CD14-positive monocyte (primary cell): ENCODE results near the gene FAT1. TPM values are rescaled to one million over a fixed set of nuclear protein-coding genes. Genes with fewer than 3 reads are reported as not detected.

Experiments used
- DNase-seq, 3 donors: peaks; one replicate each; pipeline ENCODE4 v3.0.0-alpha.2; 2011 to 2022
- H2AFZ ChIP-seq: 2 replicates; pipeline ENCODE4 v1.6.0; 2012; ENCODE audit warnings: mild to moderate bottlenecking, low read depth, low read length, inconsistent platforms; ENCODE audit not compliant: insufficient read depth, poor library complexity, severe bottlenecking
- H3K27ac ChIP-seq, 2 donors: 1 replicate in 1 of 2; 2 replicates in 1 of 2; pipeline ENCODE4 v1.5.1; 2012 to 2013; ENCODE audit warnings: low read length in 2 of 2, control low read depth in 1 of 2, inconsistent platforms in 1 of 2, low read depth in 1 of 2, mild to moderate bottlenecking in 1 of 2
- H3K27me3 ChIP-seq, 2 donors: one replicate each; pipeline versions ENCODE4 v1.6.0 to v1.6.1; 2011 to 2013; ENCODE audit warnings: low read length in 2 of 2; ENCODE audit not compliant: control insufficient read depth in 2 of 2, insufficient read depth in 2 of 2
- H3K36me3 ChIP-seq, 2 donors: replicated peaks in 1 of 2; 1 replicate in 1 of 2; 2 replicates in 1 of 2; pipeline versions ENCODE4 v1.5.1 to v1.6.1; 2012 to 2013; ENCODE audit warnings: low read length in 2 of 2, control low read depth in 1 of 2, inconsistent platforms in 1 of 2, mild to moderate bottlenecking in 1 of 2; ENCODE audit not compliant: insufficient read depth in 2 of 2, control insufficient read depth in 1 of 2
- H3K4me1 ChIP-seq, 2 donors: 1 replicate in 1 of 2; 2 replicates in 1 of 2; pipeline versions ENCODE4 v1.5.1 to v1.6.1; 2012 to 2013; ENCODE audit warnings: low read length in 2 of 2, control low read depth in 1 of 2, inconsistent platforms in 1 of 2, mild to moderate bottlenecking in 1 of 2, moderate library complexity in 1 of 2; ENCODE audit not compliant: insufficient read depth in 2 of 2, control insufficient read depth in 1 of 2
- H3K4me2 ChIP-seq: replicated peaks from 2 replicates; pipeline ENCODE3; 2012; ENCODE audit warnings: low read length, moderate library complexity, mild to moderate bottlenecking; ENCODE audit not compliant: poor library complexity, severe bottlenecking; ENCODE audit errors: extremely low read depth
- H3K4me3 ChIP-seq, 3 experiments: fragments of 200-600 bp in 1 of 3; sonication (generic) in 1 of 3; replicated peaks in 1 of 3; 1 replicate in 2 of 3; 2 replicates in 1 of 3; pipeline ENCODE4 v1.5.1; 2011 to 2013; ENCODE audit warnings: low read length in 3 of 3, mild to moderate bottlenecking in 3 of 3, control low read depth in 2 of 3, low read depth in 2 of 3, inconsistent platforms in 1 of 3, moderate library complexity in 1 of 3
- H3K79me2 ChIP-seq: 2 replicates; pipeline ENCODE4 v1.6.0; 2012; ENCODE audit warnings: mild to moderate bottlenecking, control low read depth, inconsistent platforms, low read length, moderate library complexity; ENCODE audit not compliant: insufficient read depth
- H3K9ac ChIP-seq: 2 replicates; pipeline ENCODE4 v1.6.0; 2017; ENCODE audit warnings: low read length, mild to moderate bottlenecking; ENCODE audit not compliant: insufficient read depth, poor library complexity, severe bottlenecking
- H3K9me3 ChIP-seq, 2 donors: replicated peaks in 1 of 2; 1 replicate in 1 of 2; 2 replicates in 1 of 2; pipeline versions ENCODE4 v1.5.1 to v1.6.1; 2012 to 2013; ENCODE audit warnings: low read length in 2 of 2, control low read depth in 1 of 2; ENCODE audit not compliant: control insufficient read depth in 1 of 2, insufficient read depth in 1 of 2
- H4K20me1 ChIP-seq: 2 replicates; pipeline ENCODE4 v1.6.0; 2012; ENCODE audit warnings: mild to moderate bottlenecking, low read length, control low read depth, moderate library complexity; ENCODE audit not compliant: insufficient read depth
- H3K27ac Mint-ChIP-seq, 7 donors: one replicate each; pipeline ENCODE4 v1.8.0; 2020; ENCODE audit warnings: mild to moderate bottlenecking in 7 of 7, mixed read lengths in 7 of 7, moderate library complexity in 6 of 7, inconsistent platforms in 2 of 7
- H3K27me3 Mint-ChIP-seq, 3 donors: one replicate each; pipeline ENCODE4 v1.8.0; 2021 to 2022; ENCODE audit warnings: low read depth in 3 of 3, mild to moderate bottlenecking in 3 of 3, mixed read lengths in 3 of 3, moderate library complexity in 3 of 3, inconsistent platforms in 1 of 3
- H3K36me3 Mint-ChIP-seq, 2 donors: one replicate each; pipeline ENCODE4 v1.8.0; 2020; ENCODE audit warnings: mixed read lengths in 2 of 2, inconsistent platforms in 1 of 2, mild to moderate bottlenecking in 1 of 2
- H3K4me1 Mint-ChIP-seq: one replicate; pipeline ENCODE4 v1.8.0; 2020; ENCODE audit warnings: mild to moderate bottlenecking, mixed read lengths
- H3K4me3 Mint-ChIP-seq, 2 donors: one replicate each; pipeline ENCODE4 v1.8.0; 2020; ENCODE audit warnings: mild to moderate bottlenecking in 2 of 2, mixed read lengths in 2 of 2, moderate library complexity in 1 of 2
- H3K9me3 Mint-ChIP-seq, 7 donors: one replicate each; pipeline ENCODE4 v1.8.0; 2020 to 2022; ENCODE audit warnings: mixed read lengths in 7 of 7, mild to moderate bottlenecking in 6 of 7, moderate library complexity in 6 of 7, inconsistent platforms in 2 of 7
- whole genome bisulfite sequencing: methylation state at CpG from one replicate; pipeline ENCODE4 v1.1.5; 2013; ENCODE audit warnings: missing lambda C conversion rate; ENCODE audit not compliant: insufficient coverage; 5-methylcytosine and 5-hydroxymethylcytosine counted together
- intact Hi-C, 2 donors: fragments of 100-400 bp; cut with micrococcal nuclease; formaldehyde crosslinking; loops; one replicate each; pipeline versions ENCODE4 v1.15.0 to v1.15.1; 2023
- polyA plus RNA-seq, 3 donors: library from polyadenylated mRNA; depleted of rRNA in 1 of 3; unstranded in 2 of 3; stranded (reverse) in 1 of 3; fragments of 300-500 nt in 2 of 3; fragments of >200 nt in 1 of 3; fragmentation: Illumina TruSeq in 2 of 3; gene quantifications; 1 replicate in 2 of 3; 2 replicates in 1 of 3; pipeline ENCODE4 v1.2.3, GENCODE V29; 2012 to 2021
- TF ChIP-seq, protein P1 (sequence below): fragments of 200-600 bp; IDR thresholded peaks from one replicate; pipeline ENCODE4 v1.8.0; 2022; ENCODE audit warnings: antibody characterized with exemption, mild to moderate bottlenecking

The FAT1 gene
- polyA plus RNA-seq, 3 donors, result not detected

DNA sequence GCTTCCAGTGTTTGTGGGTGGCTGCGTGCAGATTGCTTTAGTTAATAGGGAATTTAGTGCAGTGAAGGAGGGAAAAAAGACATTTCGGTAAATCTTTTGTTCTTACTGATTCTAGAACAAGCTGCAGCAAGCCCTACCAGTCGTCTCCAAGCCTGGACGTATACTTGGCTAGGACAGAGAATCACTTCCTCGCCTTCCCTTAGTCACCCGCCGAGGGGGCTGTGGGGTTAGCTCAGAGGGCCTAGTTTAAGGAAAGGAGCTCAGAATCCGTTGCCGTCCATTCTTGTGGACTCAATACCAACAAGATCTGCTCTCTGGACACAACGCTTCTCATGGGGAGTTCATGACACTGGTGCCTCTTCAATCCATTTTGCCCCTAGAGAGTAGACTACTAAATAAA, 36.3 kb upstream of the FAT1 start:
- Histone ChIP-seq H3K4me2 (no peak overlapping the region), H4K20me1 (no peaks in the 10 kb centered on the region), H3K27me3 (no peaks in the 10 kb centered on the region), H3K79me2 (no peaks in the 10 kb centered on the region), H3K4me3 (no peak overlapping the region), H3K9ac (no peak overlapping the region), H3K36me3 (no peaks in the 10 kb centered on the region), H3K9me3 (peaks cover 6 to 16% of the 10 kb centered on the region in 2 donors), H2AFZ (no peak overlapping the region), H3K27ac (no peak overlapping the region), H3K4me1 (no peaks in the 10 kb centered on the region)
- no peak overlapping the region for H3K27ac Mint-ChIP-seq
- H3K36me3 Mint-ChIP-seq, result no peaks in the 10 kb centered on the region
- peaks cover 0 to 3% (median 1%) of the 10 kb centered on the region in 3 donors for H3K27me3 Mint-ChIP-seq
- TF ChIP-seq, protein P1, sequence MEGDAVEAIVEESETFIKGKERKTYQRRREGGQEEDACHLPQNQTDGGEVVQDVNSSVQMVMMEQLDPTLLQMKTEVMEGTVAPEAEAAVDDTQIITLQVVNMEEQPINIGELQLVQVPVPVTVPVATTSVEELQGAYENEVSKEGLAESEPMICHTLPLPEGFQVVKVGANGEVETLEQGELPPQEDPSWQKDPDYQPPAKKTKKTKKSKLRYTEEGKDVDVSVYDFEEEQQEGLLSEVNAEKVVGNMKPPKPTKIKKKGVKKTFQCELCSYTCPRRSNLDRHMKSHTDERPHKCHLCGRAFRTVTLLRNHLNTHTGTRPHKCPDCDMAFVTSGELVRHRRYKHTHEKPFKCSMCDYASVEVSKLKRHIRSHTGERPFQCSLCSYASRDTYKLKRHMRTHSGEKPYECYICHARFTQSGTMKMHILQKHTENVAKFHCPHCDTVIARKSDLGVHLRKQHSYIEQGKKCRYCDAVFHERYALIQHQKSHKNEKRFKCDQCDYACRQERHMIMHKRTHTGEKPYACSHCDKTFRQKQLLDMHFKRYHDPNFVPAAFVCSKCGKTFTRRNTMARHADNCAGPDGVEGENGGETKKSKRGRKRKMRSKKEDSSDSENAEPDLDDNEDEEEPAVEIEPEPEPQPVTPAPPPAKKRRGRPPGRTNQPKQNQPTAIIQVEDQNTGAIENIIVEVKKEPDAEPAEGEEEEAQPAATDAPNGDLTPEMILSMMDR, result no peak
- 98% methylated on average over 6 of the region's 10 CpGs for WGBS
- H3K4me3 Mint-ChIP-seq, result no peak overlapping the region
- peaks cover 7 to 33% (median 13%) of the 10 kb centered on the region in 7 donors for H3K9me3 Mint-ChIP-seq
- intact Hi-C loops, result no loop called here
- H3K4me1 Mint-ChIP-seq, result no peaks in the 10 kb centered on the region
- no peak for DNase-seq

DNA sequence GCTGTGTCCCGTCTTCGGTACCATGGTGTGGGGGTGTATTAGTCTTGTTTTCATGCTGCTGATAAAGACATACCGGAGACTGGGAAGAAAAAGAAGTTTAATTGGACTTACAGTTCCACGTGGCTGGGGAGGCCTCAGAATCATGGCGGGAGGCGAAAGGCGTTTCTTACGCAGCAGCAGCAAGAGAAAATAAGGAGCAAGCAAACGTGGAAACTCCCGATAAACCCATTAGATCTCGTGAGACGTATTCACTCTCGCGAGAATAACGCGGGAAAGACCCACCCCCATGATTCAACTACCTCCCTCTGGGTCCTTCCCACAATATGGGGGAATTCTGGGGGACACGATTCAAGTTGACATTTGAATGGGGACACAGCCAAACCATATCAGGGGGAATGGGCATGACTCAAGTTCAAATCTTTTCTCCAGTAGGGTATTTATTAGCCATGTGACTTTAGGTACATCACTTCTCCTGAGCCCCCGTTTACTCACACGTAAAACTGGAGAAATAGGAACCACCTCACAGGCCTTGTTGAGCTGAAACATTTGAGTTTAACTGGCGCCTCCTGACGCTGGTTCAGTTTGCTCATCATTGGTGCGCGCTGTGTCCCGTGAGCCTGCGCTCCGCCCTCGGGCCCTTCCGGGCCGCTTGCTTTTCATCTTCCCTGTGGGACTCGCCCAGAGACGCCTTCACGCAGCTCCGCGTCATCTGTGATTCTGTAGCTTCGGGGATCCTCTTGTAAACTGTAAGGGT, 35.5 kb upstream of the FAT1 start:
- no peaks in the 10 kb centered on the region for H3K79me2 ChIP-seq
- no peaks in the 10 kb centered on the region for H3K27me3 ChIP-seq
- intact Hi-C loops, result no loop called here
- TF ChIP-seq, protein P1, result no peak
- H2AFZ ChIP-seq, result no peak overlapping the region
- Mint-ChIP-seq H3K4me3 (no peak overlapping the region), H3K27me3 (peaks cover 0 to 3% (median 1%) of the 10 kb centered on the region in 3 donors), H3K36me3 (no peaks in the 10 kb centered on the region), H3K27ac (peak overlapping the region in 1 of 7 donors; percentile 2), H3K9me3 (peaks cover 7 to 33% (median 13%) of the 10 kb centered on the region in 7 donors), H3K4me1 (no peaks in the 10 kb centered on the region)
- no peak overlapping the region for H3K27ac ChIP-seq
- H4K20me1 ChIP-seq, result no peaks in the 10 kb centered on the region
- H3K9me3 ChIP-seq, result peaks cover 6 to 16% of the 10 kb centered on the region in 2 donors
- DNase-seq, result no peak
- no peak overlapping the region for H3K9ac ChIP-seq
- no peaks in the 10 kb centered on the region for H3K4me1 ChIP-seq
- H3K36me3 ChIP-seq, result no peaks in the 10 kb centered on the region
- WGBS, result 85% methylated on average over 5 of the region's 35 CpGs
- no peak overlapping the region for H3K4me3 ChIP-seq
- no peak overlapping the region for H3K4me2 ChIP-seq
